BE2C (cell line): ENCODE data around the gene ECE1.

Source experiments
- DNase-seq: peaks from one replicate; pipeline ENCODE4 v3.0.0-alpha.2; 2020
- H3K27me3 ChIP-seq: fragments of 250-450 bp; sonication (Bioruptor Pico); 2 replicates; pipeline ENCODE4 v1.5.1; 2020; ENCODE audit warnings: mild to moderate bottlenecking
- H3K36me3 ChIP-seq: fragments of 250-450 bp; sonication (Bioruptor Pico); 2 replicates; pipeline ENCODE4 v1.5.1; 2020; ENCODE audit warnings: mild to moderate bottlenecking
- H3K4me1 ChIP-seq: fragments of 250-450 bp; sonication (Bioruptor Pico); 2 replicates; pipeline ENCODE4 v1.5.1; 2020
- H3K4me3 ChIP-seq: 2 replicates; pipeline ENCODE4 v1.5.1; 2011; ENCODE audit warnings: low read depth, low read length
- H3K9me3 ChIP-seq: fragments of 250-450 bp; sonication (Bioruptor Pico); 2 replicates; pipeline ENCODE4 v1.5.1; 2020
- TF ChIP-seq, protein P1 (sequence below): IDR thresholded peaks from 2 replicates; pipeline ENCODE4 v1.5.1; 2012; ENCODE audit warnings: mild to moderate bottlenecking, low read depth, low read length

Gene ECE1

DNA sequence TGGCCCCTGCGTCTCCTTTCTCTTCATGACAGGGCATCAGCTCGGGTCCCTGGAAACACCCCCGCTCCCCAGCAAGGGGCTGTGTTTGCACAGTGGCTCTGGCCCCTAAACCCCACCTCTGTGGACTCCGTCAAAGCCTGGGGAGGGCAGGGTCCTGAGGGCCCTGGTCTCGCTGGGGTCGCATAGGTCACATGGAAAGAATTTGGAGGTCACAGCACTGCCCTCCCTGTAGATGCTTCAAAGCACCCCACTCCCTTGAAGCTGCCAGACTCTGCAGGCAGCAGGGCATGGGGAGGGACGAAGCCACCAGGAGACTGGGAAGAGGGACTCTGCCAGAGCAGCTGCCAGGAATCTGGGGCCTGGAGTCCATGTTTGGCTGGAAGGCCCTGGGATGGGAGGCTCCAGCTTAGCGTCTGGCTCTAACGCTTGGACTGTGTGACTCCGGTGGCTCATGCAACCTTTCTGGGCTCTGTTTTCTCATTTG, 36.6 kb upstream of the ECE1 start:
- Histone ChIP-seq H3K9me3 (no peaks in the 10 kb centered on the region), H3K4me3 (no peak overlapping the region), H3K36me3 (0 out of 2 replicates have a peak, but pooled peaks cover 2% of the 10 kb centered on the region), H3K27me3 (no peaks in the 10 kb centered on the region), H3K4me1 (peaks cover 34% of the 10 kb centered on the region)
- DNase-seq: peak; percentile 43
- TF ChIP-seq, protein P1, sequence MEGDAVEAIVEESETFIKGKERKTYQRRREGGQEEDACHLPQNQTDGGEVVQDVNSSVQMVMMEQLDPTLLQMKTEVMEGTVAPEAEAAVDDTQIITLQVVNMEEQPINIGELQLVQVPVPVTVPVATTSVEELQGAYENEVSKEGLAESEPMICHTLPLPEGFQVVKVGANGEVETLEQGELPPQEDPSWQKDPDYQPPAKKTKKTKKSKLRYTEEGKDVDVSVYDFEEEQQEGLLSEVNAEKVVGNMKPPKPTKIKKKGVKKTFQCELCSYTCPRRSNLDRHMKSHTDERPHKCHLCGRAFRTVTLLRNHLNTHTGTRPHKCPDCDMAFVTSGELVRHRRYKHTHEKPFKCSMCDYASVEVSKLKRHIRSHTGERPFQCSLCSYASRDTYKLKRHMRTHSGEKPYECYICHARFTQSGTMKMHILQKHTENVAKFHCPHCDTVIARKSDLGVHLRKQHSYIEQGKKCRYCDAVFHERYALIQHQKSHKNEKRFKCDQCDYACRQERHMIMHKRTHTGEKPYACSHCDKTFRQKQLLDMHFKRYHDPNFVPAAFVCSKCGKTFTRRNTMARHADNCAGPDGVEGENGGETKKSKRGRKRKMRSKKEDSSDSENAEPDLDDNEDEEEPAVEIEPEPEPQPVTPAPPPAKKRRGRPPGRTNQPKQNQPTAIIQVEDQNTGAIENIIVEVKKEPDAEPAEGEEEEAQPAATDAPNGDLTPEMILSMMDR: no peak

DNA sequence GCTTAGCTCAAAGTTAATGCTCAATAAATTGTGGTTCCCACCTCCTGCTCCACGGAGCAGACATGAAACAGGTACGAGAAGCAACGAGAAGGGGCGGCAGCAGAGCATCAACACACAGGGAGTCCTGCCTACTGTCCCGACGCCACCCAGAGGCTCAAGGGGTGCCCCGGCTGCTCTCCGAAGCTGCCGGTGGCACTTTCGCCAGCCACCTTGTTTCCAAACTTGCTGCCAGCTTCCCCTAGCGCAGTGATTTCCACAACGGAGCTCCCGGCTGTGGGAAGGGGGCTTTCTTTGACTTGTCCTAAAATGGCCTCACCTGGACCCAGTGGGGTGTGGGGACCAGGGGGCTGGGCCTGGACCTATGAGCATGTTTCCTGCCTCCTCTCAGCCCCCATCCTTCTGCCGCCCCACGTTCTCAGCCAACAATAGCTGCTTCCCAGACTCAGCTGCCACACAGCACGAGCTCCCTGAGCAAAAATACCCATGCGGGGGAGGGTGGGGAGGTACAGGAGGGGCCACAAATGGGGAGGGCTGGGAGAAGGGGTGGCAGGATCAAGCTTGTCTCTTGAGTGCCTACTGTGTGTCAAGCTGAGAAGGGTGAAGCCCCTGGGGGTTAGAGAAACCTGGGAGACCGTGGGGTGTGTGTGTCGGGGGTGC, 35.6 kb upstream of the ECE1 start:
- no peak overlapping the region for H3K4me3 ChIP-seq
- H3K9me3 ChIP-seq: no peaks in the 10 kb centered on the region
- peaks cover 41% of the 10 kb centered on the region for H3K4me1 ChIP-seq
- H3K36me3 ChIP-seq: 0 out of 2 replicates have a peak, but pooled peaks cover 2% of the 10 kb centered on the region
- no peaks in the 10 kb centered on the region for H3K27me3 ChIP-seq
- DNase-seq: no peak
- TF ChIP-seq, protein P1: no peak

DNA sequence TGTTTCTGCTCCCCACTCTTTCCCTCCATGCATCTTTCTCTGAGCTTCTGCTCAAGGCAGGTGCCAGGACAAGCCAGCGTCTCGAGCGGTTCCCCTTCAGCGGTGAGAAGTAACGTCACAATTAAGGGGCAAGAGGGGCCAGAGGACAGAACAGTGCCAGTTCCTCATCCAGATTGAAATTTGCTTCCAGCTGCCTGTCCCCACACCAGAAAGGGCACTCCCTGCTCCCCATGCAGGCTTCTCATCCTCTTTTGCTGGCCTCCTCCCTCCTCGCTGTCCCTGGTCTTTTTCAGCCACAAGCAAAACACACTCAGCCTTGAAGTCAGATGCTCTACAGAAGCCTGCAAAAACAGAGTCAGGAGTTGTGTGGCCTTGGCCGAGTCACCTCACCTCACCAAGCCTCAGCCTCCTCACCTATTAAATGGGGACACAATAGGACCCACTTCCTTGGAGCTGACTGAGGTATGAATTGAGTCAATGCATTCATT, 35.0 kb upstream of the ECE1 start:
- H3K9me3 ChIP-seq: no peaks in the 10 kb centered on the region
- H3K4me1 ChIP-seq: peaks cover 45% of the 10 kb centered on the region
- H3K27me3 ChIP-seq: no peaks in the 10 kb centered on the region
- no peak for DNase-seq
- TF ChIP-seq, protein P1: no peak
- H3K36me3 ChIP-seq: no peaks in the 10 kb centered on the region
- no peak overlapping the region for H3K4me3 ChIP-seq

DNA sequence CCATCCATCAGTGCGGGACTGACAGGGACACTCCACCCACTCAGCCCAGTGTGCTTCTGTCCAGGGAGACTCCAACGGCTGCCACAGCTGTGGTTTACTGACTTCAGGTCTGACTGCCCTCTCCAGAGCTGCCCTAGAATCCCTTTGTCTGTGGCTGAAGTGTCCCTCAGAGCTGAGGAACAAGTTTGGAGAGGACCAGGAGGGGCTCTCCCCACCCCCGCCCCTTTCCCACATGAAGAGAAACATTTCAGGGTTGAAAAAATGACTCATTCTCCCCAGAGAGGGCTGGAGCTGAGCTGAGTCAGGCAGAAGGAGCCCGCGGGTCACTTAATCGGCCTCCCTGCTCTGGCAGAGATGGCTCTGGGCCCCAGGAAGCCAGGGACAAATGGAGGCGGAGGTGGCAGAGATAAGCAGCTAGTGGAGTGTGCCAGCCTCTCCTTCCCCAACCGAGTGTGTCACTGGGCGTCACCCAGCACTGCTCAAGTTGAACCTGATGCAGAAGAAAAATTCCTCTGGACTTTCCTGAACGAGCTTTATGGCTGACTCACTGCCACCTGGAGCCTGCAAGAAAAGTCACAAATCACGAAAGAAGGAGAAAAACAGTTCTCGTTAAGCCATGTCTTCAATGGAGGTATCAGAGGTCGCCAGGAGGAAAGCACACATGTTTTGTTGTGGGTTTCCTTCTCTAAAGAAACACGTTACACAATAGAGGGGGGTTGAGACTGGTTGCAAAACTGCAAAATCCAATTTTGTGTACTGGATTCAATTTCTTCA, 34.3 kb upstream of the ECE1 start:
- H3K36me3 ChIP-seq: no peaks in the 10 kb centered on the region
- no peaks in the 10 kb centered on the region for H3K9me3 ChIP-seq
- TF ChIP-seq, protein P1: no peak
- DNase-seq: peak; percentile 85
- peak overlapping the region; percentile 14; the same call in 1 of the 2 replicates for H3K4me3 ChIP-seq
- H3K4me1 ChIP-seq: peaks cover 50% of the 10 kb centered on the region
- no peaks in the 10 kb centered on the region for H3K27me3 ChIP-seq

DNA sequence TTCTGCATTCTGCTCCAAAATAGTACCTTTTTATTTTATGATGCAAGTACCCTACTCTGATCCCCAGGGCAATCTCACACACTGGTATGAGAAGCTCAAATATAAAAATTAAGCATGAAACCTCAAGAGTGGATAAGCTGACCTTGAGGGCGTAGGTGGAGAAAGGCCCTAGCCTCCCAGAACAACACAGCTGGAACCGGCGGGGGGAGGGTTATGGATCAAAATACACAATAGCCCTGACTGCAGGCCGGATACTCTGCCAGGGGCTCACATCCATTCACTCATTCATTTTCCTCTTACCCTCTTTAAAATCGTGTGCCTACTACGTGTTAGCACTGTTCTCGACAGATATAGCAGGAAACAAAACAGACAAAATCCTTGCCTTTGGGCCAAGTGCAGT, 32.8 kb upstream of the ECE1 start:
- Histone ChIP-seq H3K27me3 (no peaks in the 10 kb centered on the region), H3K4me1 (peaks cover 63% of the 10 kb centered on the region), H3K9me3 (no peaks in the 10 kb centered on the region), H3K36me3 (no peaks in the 10 kb centered on the region), H3K4me3 (no peak overlapping the region)
- DNase-seq: no peak
- TF ChIP-seq, protein P1: no peak

DNA sequence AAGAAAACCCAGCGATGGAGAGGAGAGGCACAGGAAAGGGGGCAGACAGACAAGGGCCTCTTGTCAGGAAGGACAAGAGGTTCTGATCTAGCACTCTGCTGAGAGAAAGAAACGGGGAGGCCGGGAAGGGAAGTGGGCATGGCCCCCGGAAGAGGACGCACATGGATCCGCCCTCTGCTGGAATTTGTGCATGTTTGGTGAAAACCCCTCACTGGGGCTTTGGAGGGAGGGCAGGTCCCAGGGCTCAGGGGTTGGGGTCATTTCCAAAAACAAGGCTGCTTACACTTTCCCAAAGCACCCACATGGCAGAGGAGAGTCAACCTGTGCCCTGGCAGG, 32.4 kb upstream of the ECE1 start:
- Histone ChIP-seq H3K4me1 (peaks cover 68% of the 10 kb centered on the region), H3K27me3 (no peaks in the 10 kb centered on the region), H3K4me3 (no peak overlapping the region), H3K9me3 (no peaks in the 10 kb centered on the region), H3K36me3 (no peaks in the 10 kb centered on the region)
- TF ChIP-seq, protein P1: no peak
- no peak for DNase-seq
